Fibroblast of the aortic adventitia (primary cell): ENCODE measurements around the gene FARP1. TPM values are rescaled to one million over a fixed set of nuclear protein-coding genes. Genes with fewer than 3 reads are reported as not detected.
A peak's percentile ranks its signal among the peaks of the same experiment; 100 is the strongest.

ENCODE experiments used
- DNase-seq: peaks from one replicate; pipeline ENCODE4 v3.0.0-alpha.2; 2010; ENCODE audit warnings: low read depth
- H3K4me3 ChIP-seq: 2 replicates; pipeline ENCODE4 v1.5.1; 2011; ENCODE audit warnings: low read depth, mild to moderate bottlenecking, control low read depth, low read length, moderate library complexity
- total RNA-seq: library from RNA; depleted of rRNA; stranded (reverse); fragments of >200 nt; gene quantifications from 2 replicates; pipeline ENCODE4 v1.2.3, GENCODE V29; 2012; ENCODE audit warnings: low replicate concordance
- TF ChIP-seq, protein P1 (sequence below): IDR thresholded peaks from 2 replicates; pipeline ENCODE4 v1.5.1; 2011; ENCODE audit warnings: mild to moderate bottlenecking, low read length, control low read depth, inconsistent platforms; ENCODE audit not compliant: insufficient read depth

The FARP1 gene
- total RNA-seq, 1 donor, result 16.2 TPM

GRCh38 chr13:98172590-98173422 lies 29.9 kb downstream of the FARP1 start:
- TF ChIP-seq, protein P1, sequence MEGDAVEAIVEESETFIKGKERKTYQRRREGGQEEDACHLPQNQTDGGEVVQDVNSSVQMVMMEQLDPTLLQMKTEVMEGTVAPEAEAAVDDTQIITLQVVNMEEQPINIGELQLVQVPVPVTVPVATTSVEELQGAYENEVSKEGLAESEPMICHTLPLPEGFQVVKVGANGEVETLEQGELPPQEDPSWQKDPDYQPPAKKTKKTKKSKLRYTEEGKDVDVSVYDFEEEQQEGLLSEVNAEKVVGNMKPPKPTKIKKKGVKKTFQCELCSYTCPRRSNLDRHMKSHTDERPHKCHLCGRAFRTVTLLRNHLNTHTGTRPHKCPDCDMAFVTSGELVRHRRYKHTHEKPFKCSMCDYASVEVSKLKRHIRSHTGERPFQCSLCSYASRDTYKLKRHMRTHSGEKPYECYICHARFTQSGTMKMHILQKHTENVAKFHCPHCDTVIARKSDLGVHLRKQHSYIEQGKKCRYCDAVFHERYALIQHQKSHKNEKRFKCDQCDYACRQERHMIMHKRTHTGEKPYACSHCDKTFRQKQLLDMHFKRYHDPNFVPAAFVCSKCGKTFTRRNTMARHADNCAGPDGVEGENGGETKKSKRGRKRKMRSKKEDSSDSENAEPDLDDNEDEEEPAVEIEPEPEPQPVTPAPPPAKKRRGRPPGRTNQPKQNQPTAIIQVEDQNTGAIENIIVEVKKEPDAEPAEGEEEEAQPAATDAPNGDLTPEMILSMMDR, result no peak
- H3K4me3 ChIP-seq, result no peak overlapping the region
- DNase-seq, result peak; percentile 41

GRCh38 chr13:98173431-98174152 lies 30.7 kb downstream of the FARP1 start:
- TF ChIP-seq, protein P1, result no peak
- no peak overlapping the region for H3K4me3 ChIP-seq
- DNase-seq, result peak; percentile 90

- DNase-seq, result peak; percentile 43
- TF ChIP-seq, protein P1, result no peak
- H3K4me3 ChIP-seq, result no peak overlapping the region
Measured at GRCh38 chr13:98174307-98174706, 31.4 kb downstream of the FARP1 start.

DNA sequence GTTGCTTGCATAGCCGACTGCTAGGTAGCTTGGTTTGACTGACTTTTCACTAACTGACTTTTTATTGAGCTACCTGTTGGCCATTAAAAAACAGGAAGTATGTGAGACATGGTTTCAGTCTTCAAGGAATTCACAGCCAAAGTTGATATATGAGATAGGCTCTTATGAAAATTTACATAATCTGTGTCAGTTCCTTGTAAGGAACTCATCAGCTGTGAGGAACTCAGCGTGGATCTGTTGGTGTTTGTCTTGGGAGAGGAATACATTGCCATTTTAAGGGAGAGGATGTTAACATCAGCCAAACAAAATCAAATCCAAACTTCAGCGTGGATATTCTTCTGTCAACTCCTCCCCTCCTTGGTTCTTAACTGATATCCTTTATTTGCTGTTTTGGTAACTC lies 32.1 kb downstream of the FARP1 start:
- TF ChIP-seq, protein P1, result no peak
- no peak overlapping the region for H3K4me3 ChIP-seq
- DNase-seq, result no peak

- DNase-seq, result no peak
- TF ChIP-seq, protein P1, result no peak
- H3K4me3 ChIP-seq, result no peak overlapping the region
Measured at GRCh38 chr13:98175823-98176222, 32.9 kb downstream of the FARP1 start.

- no peak for DNase-seq
- no peak within 1 kb of the TSS for H3K4me3 ChIP-seq
Measured at GRCh38 chr13:98176777-98177608, 34.1 kb downstream of the FARP1 start, which contains the start of gene RNF113B. Gene RNF113B (minus strand): TSS chr13:98177269. CDS start chr13:98177236, 33 bp downstream.

More at GRCh38 chr13:98176777-98177608, 34.1 kb downstream of the FARP1 start, which contains the start of gene RNF113B:
- TF ChIP-seq, protein P1, result no peak
